ENCODE results near the gene CATSPERZ.

CATSPERZ gene

GRCh38 chr11:64333556-64333955 is 33.4 kb downstream of the CATSPERZ start:
- H3K27ac ChIP-seq, result no peak overlapping the region
- TF ChIP-seq ZFX (IDR thresholded peaks at IDR 0.05; ENCODE audit: borderline replicate concordance), result no peak
- TF ChIP-seq, protein P1, sequence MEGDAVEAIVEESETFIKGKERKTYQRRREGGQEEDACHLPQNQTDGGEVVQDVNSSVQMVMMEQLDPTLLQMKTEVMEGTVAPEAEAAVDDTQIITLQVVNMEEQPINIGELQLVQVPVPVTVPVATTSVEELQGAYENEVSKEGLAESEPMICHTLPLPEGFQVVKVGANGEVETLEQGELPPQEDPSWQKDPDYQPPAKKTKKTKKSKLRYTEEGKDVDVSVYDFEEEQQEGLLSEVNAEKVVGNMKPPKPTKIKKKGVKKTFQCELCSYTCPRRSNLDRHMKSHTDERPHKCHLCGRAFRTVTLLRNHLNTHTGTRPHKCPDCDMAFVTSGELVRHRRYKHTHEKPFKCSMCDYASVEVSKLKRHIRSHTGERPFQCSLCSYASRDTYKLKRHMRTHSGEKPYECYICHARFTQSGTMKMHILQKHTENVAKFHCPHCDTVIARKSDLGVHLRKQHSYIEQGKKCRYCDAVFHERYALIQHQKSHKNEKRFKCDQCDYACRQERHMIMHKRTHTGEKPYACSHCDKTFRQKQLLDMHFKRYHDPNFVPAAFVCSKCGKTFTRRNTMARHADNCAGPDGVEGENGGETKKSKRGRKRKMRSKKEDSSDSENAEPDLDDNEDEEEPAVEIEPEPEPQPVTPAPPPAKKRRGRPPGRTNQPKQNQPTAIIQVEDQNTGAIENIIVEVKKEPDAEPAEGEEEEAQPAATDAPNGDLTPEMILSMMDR (IDR thresholded peaks at IDR 0.05), result no peak

DNA sequence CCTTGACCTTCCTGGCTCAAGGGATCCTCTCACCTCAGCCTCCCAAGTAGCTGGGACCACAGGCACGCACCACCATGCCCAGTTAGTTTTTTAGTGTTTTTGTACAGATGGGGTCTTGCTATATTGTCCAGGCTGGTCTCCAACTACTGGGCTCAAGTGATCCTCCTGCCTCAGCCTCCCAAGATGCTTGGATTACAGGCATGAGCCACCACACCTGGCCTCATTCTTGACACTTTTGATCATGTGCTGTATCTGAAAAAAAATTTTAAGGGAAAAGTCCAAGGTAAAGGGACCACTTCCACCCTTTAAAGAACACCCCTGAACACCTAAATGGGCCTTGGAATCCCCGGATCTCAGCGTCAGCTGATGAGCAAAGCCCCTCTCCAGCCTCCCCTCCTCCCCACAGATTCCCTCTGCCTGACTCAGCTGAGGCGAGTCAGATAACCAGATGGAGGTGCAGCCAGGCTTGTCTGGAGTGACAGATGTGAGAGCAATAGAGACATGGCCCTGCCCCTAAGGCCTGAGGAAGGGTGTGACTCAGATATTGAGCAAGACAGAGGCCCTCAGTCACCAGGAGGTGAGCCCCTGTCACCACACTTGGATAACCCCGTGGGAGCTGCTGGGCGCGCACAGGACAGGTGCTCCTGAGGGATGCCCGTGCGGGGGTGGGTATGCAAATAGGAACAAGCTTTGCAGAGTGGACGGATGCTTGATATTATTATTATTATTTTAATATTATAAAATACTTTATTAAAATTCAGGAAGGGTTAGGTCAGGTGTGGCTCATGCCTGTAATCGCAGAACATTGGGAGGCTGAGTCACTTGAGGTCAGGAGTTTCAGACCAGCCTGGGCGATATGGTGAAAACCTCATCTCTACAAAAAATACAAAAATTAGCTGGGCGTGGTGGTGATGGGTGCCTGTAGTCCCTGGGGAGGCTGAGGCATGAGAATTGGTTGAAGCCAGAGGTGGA is 34.9 kb downstream of the CATSPERZ start:
- H3K27ac ChIP-seq, result no peak overlapping the region
- TF ChIP-seq, protein P1 (IDR thresholded peaks at IDR 0.05), result no peak

GRCh38 chr11:64337538-64338249 is 37.5 kb downstream of the CATSPERZ start:
- TF ChIP-seq, protein P1 (IDR thresholded peaks at IDR 0.05), result no peak
- TF ChIP-seq ZFX (IDR thresholded peaks at IDR 0.05; ENCODE audit: borderline replicate concordance), result no peak
- H3K27ac ChIP-seq, result no peak overlapping the region

DNA sequence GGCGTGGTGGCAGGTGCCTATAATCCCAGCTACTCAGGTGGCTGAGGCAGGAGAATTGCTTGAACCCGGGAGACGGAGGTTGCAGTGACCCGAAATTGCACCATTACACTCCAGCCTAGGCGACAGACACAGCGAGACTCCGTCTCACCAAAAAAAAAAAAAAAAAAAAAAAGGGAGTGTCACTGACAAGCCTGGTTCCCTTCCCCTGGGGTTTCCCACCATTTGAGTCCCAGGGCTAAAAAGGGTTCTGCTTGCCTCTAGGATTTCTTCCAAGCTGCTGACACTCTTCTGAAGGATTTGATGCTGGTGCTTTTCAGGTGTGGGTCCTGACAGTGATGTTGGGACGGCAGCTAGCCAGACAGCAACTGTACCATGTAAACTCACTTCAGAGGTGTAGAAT is 38.6 kb downstream of the CATSPERZ start:
- no peak overlapping the region for H3K27ac ChIP-seq
- TF ChIP-seq ZFX (IDR thresholded peaks at IDR 0.05; ENCODE audit: borderline replicate concordance), result no peak
- TF ChIP-seq, protein P1 (IDR thresholded peaks at IDR 0.05), result no peak

- H3K27ac ChIP-seq, result no peak overlapping the region
- TF ChIP-seq, protein P1 (IDR thresholded peaks at IDR 0.05), result no peak
- no peak for TF ChIP-seq ZFX (IDR thresholded peaks at IDR 0.05; ENCODE audit: borderline replicate concordance)
Measured at GRCh38 chr11:64339286-64339685, 39.1 kb downstream of the CATSPERZ start.

- TF ChIP-seq, protein P1 (IDR thresholded peaks at IDR 0.05), result no peak
- no peak for TF ChIP-seq ZFX (IDR thresholded peaks at IDR 0.05; ENCODE audit: borderline replicate concordance)
- H3K27ac ChIP-seq, result no peak within 1 kb of the TSS
Measured at GRCh38 chr11:64339754-64340408, 39.7 kb downstream of the CATSPERZ start, which contains the start of gene CCDC88B. Gene CCDC88B, plus strand, starts transcription at chr11:64340204. Its CDS starts 63 bp downstream, at chr11:64340267.

Data from 22Rv1 (cell line).